GM12878 (cell line): Measurements from ENCODE around the gene SLC9C1. TPM values are rescaled to one million over a fixed set of nuclear protein-coding genes. Genes with fewer than 3 reads are reported as not detected.

Experiments
- ATAC-seq: fragments of 200-7000 bp; cut with Tn5 transposase; 3 replicates; pipeline ENCODE4 v1.9.1; 2020; ENCODE audit warnings: mild to moderate bottlenecking, moderate library complexity
- BruUV-seq: library from RNA; stranded (reverse); fragments of 400-500 nt; replicated peaks from 2 replicates; lab custom pipeline; 2021; lab: Mats Ljungman, UMichigan
- CTCF ChIA-PET: fragments of 300-600 bp; sonication (Branson Sonifier 250); formaldehyde crosslinking; extraction: SDS; loops from one replicate; lab custom pipeline; 2021; ENCODE audit warnings: inconsistent platforms; lab: Yijun Ruan, JAX
- POLR2A ChIA-PET: fragments of 350-600 bp; formaldehyde crosslinking; extraction: SDS; loops from one replicate; lab custom pipeline; 2021; ENCODE audit warnings: inconsistent platforms; lab: Charles Lee
- RAD21 ChIA-PET: fragments of 300-600 bp; sonication (Branson Sonifier 250); formaldehyde crosslinking; loops from one replicate; lab custom pipeline; 2023; ENCODE audit warnings: antibody characterized with exemption; ENCODE audit not compliant: unreplicated experiment; lab: Charles Lee
- SMC1A ChIA-PET: fragments of 300-600 bp; sonication (Branson Sonifier 250); formaldehyde crosslinking; loops from one replicate; lab custom pipeline; 2023; ENCODE audit not compliant: unreplicated experiment, uncharacterized antibody; lab: Charles Lee
- DNase-seq: peaks from one replicate; pipeline ENCODE4 v3.0.0-alpha.2; 2011; ENCODE audit warnings: low read depth, low spot score
- FAIRE-seq: peaks from 3 replicates; lab custom pipeline; 2011; peaks lifted over from hg19 to GRCh38; lab: Jason Lieb, UNC
- H2AFZ ChIP-seq: 2 replicates; pipeline ENCODE4 v1.6.0; 2011; ENCODE audit warnings: low read depth, low read length, control low read depth; ENCODE audit not compliant: control insufficient read depth
- H3K27ac ChIP-seq: 2 replicates; pipeline ENCODE4 v1.5.1; 2011; ENCODE audit warnings: control low read depth; ENCODE audit not compliant: control insufficient read depth, insufficient read depth
- H3K27me3 ChIP-seq, 2 experiments: replicated peaks in 1 of 2; 2 replicates each; pipeline versions ENCODE4 v1.6.0 to v1.6.1; 2011; ENCODE audit warnings: low read length in 1 of 2; ENCODE audit not compliant: control insufficient read depth in 2 of 2, insufficient read depth in 2 of 2
- H3K36me3 ChIP-seq, 2 experiments: 2 replicates each; pipeline ENCODE4 v1.5.1; 2011; ENCODE audit warnings: low read length in 1 of 2; ENCODE audit not compliant: control insufficient read depth in 2 of 2, insufficient read depth in 2 of 2
- H3K4me1 ChIP-seq: 2 replicates; pipeline ENCODE4 v1.6.1; 2011; ENCODE audit warnings: mild to moderate bottlenecking, low read length, moderate library complexity, mixed read lengths; ENCODE audit not compliant: control insufficient read depth, insufficient read depth
- H3K4me2 ChIP-seq: 2 replicates; pipeline ENCODE4 v1.6.0; 2011; ENCODE audit warnings: control low read depth; ENCODE audit not compliant: control insufficient read depth, insufficient read depth
- H3K4me3 ChIP-seq: fragments of 200-600 bp; sonication (generic); 2 replicates; pipeline ENCODE4 v1.5.1; 2016
- H3K79me2 ChIP-seq: 2 replicates; pipeline ENCODE4 v1.6.0; 2011; ENCODE audit warnings: low read length; ENCODE audit not compliant: control insufficient read depth, insufficient read depth
- H3K9ac ChIP-seq: 2 replicates; pipeline ENCODE4 v1.8.0; 2011; ENCODE audit warnings: low read length, control low read depth, mixed read lengths; ENCODE audit not compliant: control insufficient read depth, insufficient read depth
- H3K9me3 ChIP-seq: replicated peaks from 3 replicates; pipeline ENCODE4 v1.5.1; 2011; ENCODE audit warnings: mild to moderate bottlenecking, low read length; ENCODE audit not compliant: control insufficient read depth, insufficient read depth
- H4K20me1 ChIP-seq: 2 replicates; pipeline ENCODE4 v1.6.0; 2011; ENCODE audit not compliant: control insufficient read depth, insufficient read depth
- CEBPB ChIP-seq, 2 experiments: fragments of 150-350 bp in 1 of 2; IDR thresholded peaks; 2 replicates each; pipeline ENCODE4 v1.6.1; 2012 to 2014; ENCODE audit warnings: low read depth in 2 of 2, low read length in 2 of 2, borderline replicate concordance in 1 of 2, inconsistent platforms in 1 of 2
- CREM ChIP-seq: IDR thresholded peaks from 2 replicates; pipeline ENCODE4 v1.6.1; 2014; ENCODE audit warnings: antibody characterized with exemption, low read depth
- E2F4 ChIP-seq: IDR thresholded peaks from 2 replicates; pipeline ENCODE4 v1.6.1; 2012; ENCODE audit warnings: low read depth, low read length, improper control_type of control experiment
- FOXK2 ChIP-seq: fragments of 450-650 bp; IDR thresholded peaks from 2 replicates; pipeline ENCODE4 v1.6.1; 2017; ENCODE audit warnings: mild to moderate bottlenecking, moderate library complexity
- IKZF1 ChIP-seq: fragments of 450-650 bp; conservative IDR thresholded peaks from 2 replicates; pipeline ENCODE4 v1.6.1; 2017; ENCODE audit warnings: antibody characterized with exemption, mild to moderate bottlenecking
- MTA3 ChIP-seq: IDR thresholded peaks from 2 replicates; pipeline ENCODE4 v1.6.1; 2012; ENCODE audit warnings: low read length, inconsistent platforms, borderline replicate concordance
- PAX5 ChIP-seq: IDR thresholded peaks from 2 replicates; pipeline ENCODE4 v1.6.1; 2011; ENCODE audit warnings: low read depth, low read length, borderline replicate concordance
- ZNF622 ChIP-seq: fragments of 450-650 bp; IDR thresholded peaks from 2 replicates; pipeline ENCODE4 v1.6.1; 2017; ENCODE audit warnings: mild to moderate bottlenecking, inconsistent platforms
- WGBS: methylation state at CpG from one replicate; pipeline ENCODE4 v1.1.6; 2016; ENCODE audit warnings: low lambda C conversion rate; ENCODE audit not compliant: insufficient replicate concordance, insufficient coverage; ENCODE audit errors: missing lambda C conversion rate; 5-methylcytosine and 5-hydroxymethylcytosine counted together
- in situ Hi-C: fragments of 300-500 bp; cut with MboI; formaldehyde crosslinking; loops from 9 replicates; pipeline ENCODE4 v1.14.3; 2018; ENCODE audit warnings: mixed read lengths
- intact Hi-C: fragments of 100-400 bp; cut with micrococcal nuclease; formaldehyde crosslinking; loops from one replicate; pipeline ENCODE4 v1.14.2; 2022; ENCODE audit not compliant: unreplicated experiment
- polyA plus RNA-seq, 11 experiments: library from polyadenylated mRNA; depleted of rRNA in 4 of 11; unstranded in 6 of 11; stranded (reverse) in 5 of 11; fragments of >200 nt; fragmentation: Nextera tagmentation in 4 of 11; fragmentation: Illumina TruSeq in 1 of 11; extraction: Ambion mirVana in 4 of 11; extraction: Trizol in 1 of 11; gene quantifications; 1 replicate in 1 of 11; 2 replicates in 10 of 11; pipeline versions ENCODE4 v1.2.1 to v1.2.3, GENCODE V29; 2011 to 2016; ENCODE audit warnings: inconsistent platforms in 2 of 11, missing spikeins in 2 of 11, low read depth in 1 of 11
- total RNA-seq, 4 experiments: library from RNA; depleted of rRNA in 3 of 4; stranded (reverse); fragments of >200 nt in 3 of 4; fragmentation: Illumina TruSeq in 1 of 4; extraction: Trizol in 1 of 4; gene quantifications; 2 replicates each; pipeline versions ENCODE4 v1.2.1 to v1.2.3, GENCODE V29; 2013 to 2021

Gene SLC9C1
- total and polyA plus RNA-seq, 10 of the 15 experiments (the other 5 are each of a cell fraction or from before 2014, with no cell fraction given): not detected

- peaks cover 1% of the 10 kb centered on the region; the same call in 1 of the 3 replicates for H3K9me3 ChIP-seq
- no peak for TF ChIP-seq PAX5
- TF ChIP-seq CREM: peak; percentile 18; the same call in 1 of the 2 replicates
- 0 out of 2 replicates have a peak, but pooled peaks have one; percentile 37 for TF ChIP-seq MTA3
- TF ChIP-seq CEBPB (IDR thresholded peaks at IDR 0.05; ENCODE audit: borderline replicate concordance in 1 of 2, low read depth in 2 of 2, low read length in 2 of 2): no peak
- no peak for TF ChIP-seq ZNF622
- TF ChIP-seq E2F4: no peak
- TF ChIP-seq FOXK2: no peak
- no peak for TF ChIP-seq IKZF1
- ChIA-PET SMC1A (interaction anchor here (0.7 to 2.5 kb wide), 15 partner anchors 9 to 248 kb away, joined by 3 to 10 read pairs (median 4); no protein-coding TSS in a partner anchor), CTCF (interaction anchor here (1.0 to 3.6 kb wide), 6 partner anchors 10 to 229 kb away, joined by 3 to 39 read pairs (median 4); partner anchors contain the start of gene SLC9C1), RAD21 (interaction anchor here (0.6 to 1.6 kb wide), 5 partner anchors 11 to 180 kb away, joined by 3 to 8 read pairs (median 4); partner anchors contain the start of genes CD200 and SLC9C1), POLR2A (interaction anchor here (0.7 to 1.5 kb wide), 2 partner anchors 12 to 192 kb away, joined by 3 read pairs; no protein-coding TSS in a partner anchor)
- in situ Hi-C loops: no loop called here
- no peaks in the 10 kb centered on the region for H3K79me2 ChIP-seq
- peak overlapping the region; percentile 64 for H3K4me2 ChIP-seq
- H3K4me3 ChIP-seq: peak overlapping the region; percentile 50; the same call in 1 of the 2 replicates
- WGBS: 2% methylated on average over 11 of the region's 11 CpGs
- no peaks in the 10 kb centered on the region for H3K27me3 ChIP-seq
- no peaks in the 10 kb centered on the region for H3K36me3 ChIP-seq
- H2AFZ ChIP-seq: peak overlapping the region; percentile 67
- BruUV-seq: no TSS peak
- no peaks in the 10 kb centered on the region for H4K20me1 ChIP-seq
- ATAC-seq: peak; percentile 64
- 0 out of 2 replicates have a peak overlapping the region, but pooled peaks have one; percentile 21 for H3K27ac ChIP-seq
- DNase-seq: no peak
- no peak for FAIRE-seq
- H3K4me1 ChIP-seq: peaks cover 9% of the 10 kb centered on the region
- intact Hi-C loops: no loop called here
- peak overlapping the region; percentile 27 for H3K9ac ChIP-seq
These were observed 9.8 kb upstream of the SLC9C1 start for GRCh38 chr3:112303764-112304325.
